ENCODE data around the gene FOXL3.
"Not testable (repeated sequence)": the region's sequence is repeated elsewhere in the genome, so short reads cannot be mapped to it uniquely, and the experiment has no call there.

FOXL3 gene

GRCh38 chr7:335358-336148 lies 45.6 kb downstream of the FOXL3 start:
- TF ChIP-seq CTCF (IDR thresholded peaks at IDR 0.05) = no peak
- H3K4me3 ChIP-seq = no peak overlapping the region
- H3K27ac ChIP-seq = no peak overlapping the region
- no peak for DNase-seq (ENCODE audit: low spot score)

GRCh38 chr7:336149-336533 lies 46.2 kb downstream of the FOXL3 start:
- not testable (repeated sequence) for DNase-seq (ENCODE audit: low spot score); H3K4me3 ChIP-seq; H3K27ac ChIP-seq

GRCh38 chr7:336810-337566 lies 47.0 kb downstream of the FOXL3 start:
- Histone ChIP-seq H3K27ac (no peak overlapping the region), H3K4me3 (no peak overlapping the region)
- no peak for DNase-seq (ENCODE audit: low spot score)
- TF ChIP-seq CTCF (IDR thresholded peaks at IDR 0.05) = no peak

- H3K4me3 ChIP-seq = no peak overlapping the region
- no peak for DNase-seq (ENCODE audit: low spot score)
- no peak overlapping the region for H3K27ac ChIP-seq
- TF ChIP-seq CTCF (IDR thresholded peaks at IDR 0.05) = no peak
Measured at GRCh38 chr7:337567-337951, 47.6 kb downstream of the FOXL3 start.

GRCh38 chr7:338295-339061 lies 48.5 kb downstream of the FOXL3 start:
- H3K27ac ChIP-seq = no peak overlapping the region
- no peak for DNase-seq (ENCODE audit: low spot score)
- no peak overlapping the region for H3K4me3 ChIP-seq
- TF ChIP-seq CTCF (IDR thresholded peaks at IDR 0.05) = no peak

GRCh38 chr7:339062-339342 lies 49.0 kb downstream of the FOXL3 start:
- no peak for TF ChIP-seq CTCF (IDR thresholded peaks at IDR 0.05)
- no peak for DNase-seq (ENCODE audit: low spot score)
- H3K27ac ChIP-seq = no peak overlapping the region
- H3K4me3 ChIP-seq = no peak overlapping the region

- DNase-seq (ENCODE audit: low spot score) = no peak
- H3K4me3 ChIP-seq = no peak overlapping the region
- TF ChIP-seq CTCF (IDR thresholded peaks at IDR 0.05) = no peak
- no peak overlapping the region for H3K27ac ChIP-seq
Measured at GRCh38 chr7:339696-340095, 49.7 kb downstream of the FOXL3 start.

Measured in coronary artery (tissue), 2 donors.